Chondrocyte (in vitro differentiated cells): ENCODE data around the gene RIN1. TPM values are rescaled to one million over a fixed set of nuclear protein-coding genes. Genes with fewer than 3 reads are reported as not detected.

Experiments used
- DNase-seq: peaks from one replicate; pipeline ENCODE4 v3.0.0; 2021; ENCODE audit warnings: mixed read lengths, low spot score
- H3K27ac Mint-ChIP-seq: one replicate; pipeline ENCODE4 v1.8.0; 2021; ENCODE audit warnings: mild to moderate bottlenecking, moderate library complexity, mixed read lengths; ENCODE audit not compliant: unreplicated experiment
- H3K27me3 Mint-ChIP-seq: 2 replicates; pipeline ENCODE4 v1.8.0; 2021; ENCODE audit warnings: low read depth, mixed read lengths
- H3K36me3 Mint-ChIP-seq: 2 replicates; pipeline ENCODE4 v1.8.0; 2021; ENCODE audit warnings: low read depth, mixed read lengths
- H3K4me1 Mint-ChIP-seq: 2 replicates; pipeline ENCODE4 v1.8.0; 2021; ENCODE audit warnings: low read depth, mild to moderate bottlenecking, mixed read lengths
- H3K4me3 Mint-ChIP-seq: one replicate; pipeline ENCODE4 v1.8.0; 2021; ENCODE audit warnings: mild to moderate bottlenecking, moderate library complexity, mixed read lengths; ENCODE audit not compliant: unreplicated experiment
- H3K9me3 Mint-ChIP-seq: 2 replicates; pipeline ENCODE4 v1.8.0; 2021; ENCODE audit warnings: low read depth, mixed read lengths
- total RNA-seq: library from RNA; stranded (reverse); gene quantifications from 3 replicates; pipeline ENCODE4 v1.2.1, GENCODE V29; 2021
- TF ChIP-seq, protein P1 (sequence below): fragments of 200-600 bp; sonication (generic); IDR thresholded peaks from 2 replicates; pipeline ENCODE4 v1.5.0; 2021; ENCODE audit warnings: antibody characterized with exemption, mild to moderate bottlenecking, moderate library complexity

The RIN1 gene
- total RNA-seq, 1 donor from 2014 or later, result 7.1 TPM

DNA sequence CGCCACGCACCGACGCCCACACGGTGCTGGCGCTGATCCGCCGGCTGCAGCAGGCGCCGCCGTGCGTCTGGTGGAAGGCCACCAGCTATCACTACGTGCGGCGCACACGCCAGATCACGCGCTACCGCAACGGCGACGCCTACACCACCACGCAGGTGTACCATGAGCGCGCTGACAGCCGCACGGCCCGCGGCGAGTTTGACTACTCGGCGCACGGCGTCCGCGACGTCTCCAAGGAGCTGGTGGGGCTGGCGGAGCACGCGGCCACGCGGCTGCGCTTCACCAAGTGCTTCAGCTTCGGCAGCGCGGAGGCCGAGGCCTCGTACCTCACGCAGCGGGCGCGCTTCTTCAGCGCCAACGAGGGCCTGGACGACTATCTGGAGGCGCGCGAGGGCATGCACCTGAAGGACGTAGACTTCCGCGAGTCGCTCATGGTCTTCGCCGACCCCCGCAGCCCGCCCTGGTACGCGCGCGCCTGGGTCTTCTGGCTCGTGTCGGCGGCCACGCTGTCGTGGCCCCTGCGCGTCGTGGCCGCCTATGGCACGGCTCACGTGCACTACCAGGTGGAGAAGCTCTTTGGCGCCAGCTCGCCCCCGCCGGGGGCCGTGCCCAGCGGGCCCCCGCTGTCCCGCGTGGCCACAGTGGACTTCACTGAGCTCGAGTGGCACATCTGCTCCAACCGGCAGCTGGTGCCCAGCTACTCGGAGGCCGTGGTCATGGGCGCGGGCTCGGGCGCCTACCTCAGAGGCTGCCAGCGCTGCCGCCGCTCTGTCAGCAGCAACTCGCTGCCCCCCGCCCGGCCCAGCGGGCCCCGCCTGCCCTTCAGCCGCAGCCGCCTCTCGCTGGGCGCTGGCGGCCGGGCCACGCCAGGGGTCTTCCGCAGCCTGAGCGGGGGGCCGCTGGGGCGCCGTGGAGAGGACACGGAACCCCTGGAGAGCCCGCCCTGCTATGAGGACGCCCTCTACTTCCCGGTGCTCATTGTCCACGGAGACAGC is 41.3 kb downstream of the RIN1 start:
- Mint-ChIP-seq H3K9me3 (no peaks in the 10 kb centered on the region), H3K4me1 (peaks cover 14% of the 10 kb centered on the region), H3K36me3 (peaks cover 3% of the 10 kb centered on the region), H3K27ac (no peak overlapping the region), H3K4me3 (no peak overlapping the region), H3K27me3 (peaks cover 5% of the 10 kb centered on the region)
- TF ChIP-seq, protein P1, sequence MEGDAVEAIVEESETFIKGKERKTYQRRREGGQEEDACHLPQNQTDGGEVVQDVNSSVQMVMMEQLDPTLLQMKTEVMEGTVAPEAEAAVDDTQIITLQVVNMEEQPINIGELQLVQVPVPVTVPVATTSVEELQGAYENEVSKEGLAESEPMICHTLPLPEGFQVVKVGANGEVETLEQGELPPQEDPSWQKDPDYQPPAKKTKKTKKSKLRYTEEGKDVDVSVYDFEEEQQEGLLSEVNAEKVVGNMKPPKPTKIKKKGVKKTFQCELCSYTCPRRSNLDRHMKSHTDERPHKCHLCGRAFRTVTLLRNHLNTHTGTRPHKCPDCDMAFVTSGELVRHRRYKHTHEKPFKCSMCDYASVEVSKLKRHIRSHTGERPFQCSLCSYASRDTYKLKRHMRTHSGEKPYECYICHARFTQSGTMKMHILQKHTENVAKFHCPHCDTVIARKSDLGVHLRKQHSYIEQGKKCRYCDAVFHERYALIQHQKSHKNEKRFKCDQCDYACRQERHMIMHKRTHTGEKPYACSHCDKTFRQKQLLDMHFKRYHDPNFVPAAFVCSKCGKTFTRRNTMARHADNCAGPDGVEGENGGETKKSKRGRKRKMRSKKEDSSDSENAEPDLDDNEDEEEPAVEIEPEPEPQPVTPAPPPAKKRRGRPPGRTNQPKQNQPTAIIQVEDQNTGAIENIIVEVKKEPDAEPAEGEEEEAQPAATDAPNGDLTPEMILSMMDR, result no peak
- no peak for DNase-seq

DNA sequence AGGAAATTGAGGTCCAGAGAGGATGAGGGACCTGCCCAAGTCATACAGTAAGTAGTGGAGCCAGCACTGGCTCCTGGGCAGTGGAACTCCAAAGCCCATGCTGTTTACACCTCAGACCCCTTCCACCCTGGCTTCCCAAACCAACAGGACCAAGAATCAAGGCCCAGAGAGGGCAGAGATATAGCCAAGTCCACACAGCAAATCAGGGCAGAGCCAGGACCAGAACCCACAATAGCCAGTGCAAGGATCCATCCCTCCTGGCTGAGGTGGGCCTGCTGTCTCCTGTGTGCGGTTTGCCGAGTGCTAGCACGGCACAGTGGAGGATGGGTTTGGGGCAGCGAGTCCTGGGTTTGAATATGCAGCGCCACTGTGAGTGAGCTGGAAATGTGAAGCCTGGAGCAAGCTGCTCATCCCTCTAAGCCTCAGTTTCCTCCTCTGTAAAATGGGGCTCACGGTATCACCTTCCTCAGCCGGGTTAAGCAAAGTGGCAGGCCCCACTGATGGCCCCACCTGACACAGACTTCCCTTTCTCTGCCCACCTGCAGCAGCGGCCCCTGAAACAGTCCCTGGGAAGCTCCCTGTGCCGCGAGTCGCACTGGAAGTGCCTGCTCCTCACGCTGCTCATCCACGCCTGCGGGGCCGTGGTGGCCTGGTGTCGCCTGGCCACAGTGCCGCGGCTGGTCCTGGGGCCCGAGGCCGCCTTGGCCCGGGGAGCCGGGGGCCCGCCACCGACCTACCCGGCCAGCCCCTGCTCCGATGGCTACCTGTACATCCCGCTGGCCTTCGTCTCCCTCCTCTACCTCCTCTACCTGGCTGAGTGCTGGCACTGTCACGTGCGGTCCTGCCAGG is 42.2 kb downstream of the RIN1 start:
- Mint-ChIP-seq H3K36me3 (peaks cover 3% of the 10 kb centered on the region), H3K9me3 (no peaks in the 10 kb centered on the region), H3K4me1 (peaks cover 19% of the 10 kb centered on the region), H3K27me3 (peaks cover 5% of the 10 kb centered on the region), H3K27ac (no peak overlapping the region), H3K4me3 (no peak overlapping the region)
- TF ChIP-seq, protein P1, result no peak
- no peak for DNase-seq

DNA sequence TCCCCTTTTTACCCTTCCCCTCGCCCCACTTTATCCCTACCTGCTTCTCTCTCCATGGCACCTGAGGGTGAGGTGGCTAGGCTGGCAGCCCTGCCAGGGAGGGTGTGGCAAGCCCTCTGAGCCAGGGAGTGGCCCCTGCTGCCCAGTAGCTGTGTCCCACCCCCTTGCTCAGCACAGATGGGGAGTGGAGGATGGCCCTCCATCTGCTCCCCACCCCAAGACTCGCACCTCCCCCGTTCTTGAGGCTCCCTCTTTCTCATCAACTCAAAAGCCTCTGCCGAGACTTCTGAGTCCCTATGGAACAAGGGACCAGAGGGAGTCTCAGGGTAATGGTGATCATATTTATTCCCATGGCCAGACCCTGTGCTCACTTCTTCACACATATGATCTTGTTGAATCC is 42.9 kb downstream of the RIN1 start:
- Mint-ChIP-seq H3K27me3 (peaks cover 5% of the 10 kb centered on the region), H3K36me3 (peaks cover 3% of the 10 kb centered on the region), H3K4me3 (peak overlapping the region; percentile 14), H3K27ac (no peak overlapping the region), H3K4me1 (peaks cover 19% of the 10 kb centered on the region), H3K9me3 (no peaks in the 10 kb centered on the region)
- no peak for DNase-seq
- TF ChIP-seq, protein P1, result no peak

DNA sequence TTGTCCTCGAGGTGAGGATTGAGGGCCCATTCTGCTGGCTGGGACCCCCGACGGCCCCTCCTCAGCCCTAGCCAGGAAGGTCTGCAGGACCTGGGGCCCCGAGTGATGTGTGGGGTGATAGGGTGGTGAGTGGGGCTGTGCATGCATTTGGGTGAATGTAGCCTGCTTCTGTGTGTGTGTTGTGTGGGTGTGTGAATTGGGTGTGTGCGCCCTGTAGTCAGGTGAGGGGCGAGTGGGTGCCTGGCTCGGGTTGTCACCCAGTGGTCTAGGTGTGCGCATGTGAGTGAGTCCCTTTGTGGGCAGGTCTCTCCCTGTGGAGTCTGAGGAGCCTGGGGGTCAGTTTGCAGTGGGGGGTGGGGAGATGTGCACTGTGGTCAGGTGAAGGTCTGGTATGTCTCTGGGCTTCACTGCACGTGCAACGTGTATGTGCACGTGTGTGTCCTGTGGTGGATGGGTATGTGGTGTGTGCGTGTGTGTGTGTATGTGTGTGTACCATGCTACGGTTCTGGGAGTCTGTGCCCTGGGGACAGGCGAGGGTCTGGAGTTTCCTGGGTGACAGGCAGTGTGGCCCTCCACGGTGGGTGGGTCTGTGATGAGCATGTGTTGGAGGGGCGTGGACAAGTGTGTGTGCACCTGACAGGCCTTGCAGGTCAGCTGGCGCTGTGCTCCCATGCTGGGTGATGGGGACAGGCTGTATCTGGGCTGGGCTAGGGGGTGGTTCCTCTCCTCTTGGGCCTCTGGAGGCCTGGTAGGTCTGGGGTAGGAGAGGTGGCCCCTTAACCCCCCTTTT is 43.5 kb downstream of the RIN1 start:
- TF ChIP-seq, protein P1, result no peak
- peaks cover 26% of the 10 kb centered on the region for H3K4me1 Mint-ChIP-seq
- no peaks in the 10 kb centered on the region for H3K9me3 Mint-ChIP-seq
- H3K36me3 Mint-ChIP-seq, result peaks cover 3% of the 10 kb centered on the region
- H3K27ac Mint-ChIP-seq, result no peak overlapping the region
- peaks cover 5% of the 10 kb centered on the region for H3K27me3 Mint-ChIP-seq
- DNase-seq, result no peak
- peak overlapping the region; percentile 52 for H3K4me3 Mint-ChIP-seq
